ENCODE measurements around the gene POM121.
"Not testable (repeated sequence)": the region's sequence is repeated elsewhere in the genome, so short reads cannot be mapped to it uniquely, and the experiment has no call there.

POM121 gene

DNA sequence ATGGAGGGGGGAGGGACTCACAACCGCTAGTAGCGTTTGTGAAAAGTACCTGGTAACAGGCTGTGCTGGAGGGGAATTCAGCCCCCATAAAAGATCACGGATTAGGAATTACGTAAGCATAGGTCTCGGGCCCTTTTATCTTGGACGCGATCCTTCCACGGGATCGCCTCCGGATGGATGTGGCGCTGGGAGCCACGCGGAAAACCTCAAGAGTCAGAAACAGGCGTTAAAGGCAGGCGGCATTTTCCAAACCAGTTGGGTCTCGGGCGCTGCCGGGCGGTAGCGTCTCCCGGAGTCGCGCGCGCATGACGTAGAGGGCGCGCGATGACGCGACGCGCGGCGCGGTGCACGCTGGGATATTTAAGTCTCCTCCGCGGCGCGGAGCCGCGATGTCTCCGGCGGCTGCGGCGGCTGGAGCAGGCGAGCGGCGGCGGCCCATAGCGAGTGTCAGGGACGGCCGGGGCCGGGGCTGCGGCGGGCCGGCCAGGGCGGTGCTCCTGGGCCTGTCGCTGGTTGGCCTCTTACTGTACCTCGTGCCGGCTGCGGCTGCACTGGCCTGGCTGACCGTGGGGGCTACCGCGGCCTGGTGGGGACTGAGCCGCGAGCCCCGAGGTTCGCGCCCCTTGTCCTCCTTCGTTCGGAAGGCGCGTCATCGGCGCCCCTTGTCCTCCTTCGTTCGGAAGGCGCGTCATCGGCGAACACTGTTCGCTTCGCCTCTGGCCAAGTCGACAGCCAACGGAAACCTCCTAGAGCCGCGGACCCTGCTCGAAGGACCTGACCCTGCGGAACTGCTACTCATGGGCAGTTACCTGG, at the start of gene POM121:
Gene POM121 (plus strand): TSS at position 363 of the 813 bp plus-strand sequence. CDS start 27 bp downstream, at position 390.
- DNase-seq: peak; percentile 77

DNA sequence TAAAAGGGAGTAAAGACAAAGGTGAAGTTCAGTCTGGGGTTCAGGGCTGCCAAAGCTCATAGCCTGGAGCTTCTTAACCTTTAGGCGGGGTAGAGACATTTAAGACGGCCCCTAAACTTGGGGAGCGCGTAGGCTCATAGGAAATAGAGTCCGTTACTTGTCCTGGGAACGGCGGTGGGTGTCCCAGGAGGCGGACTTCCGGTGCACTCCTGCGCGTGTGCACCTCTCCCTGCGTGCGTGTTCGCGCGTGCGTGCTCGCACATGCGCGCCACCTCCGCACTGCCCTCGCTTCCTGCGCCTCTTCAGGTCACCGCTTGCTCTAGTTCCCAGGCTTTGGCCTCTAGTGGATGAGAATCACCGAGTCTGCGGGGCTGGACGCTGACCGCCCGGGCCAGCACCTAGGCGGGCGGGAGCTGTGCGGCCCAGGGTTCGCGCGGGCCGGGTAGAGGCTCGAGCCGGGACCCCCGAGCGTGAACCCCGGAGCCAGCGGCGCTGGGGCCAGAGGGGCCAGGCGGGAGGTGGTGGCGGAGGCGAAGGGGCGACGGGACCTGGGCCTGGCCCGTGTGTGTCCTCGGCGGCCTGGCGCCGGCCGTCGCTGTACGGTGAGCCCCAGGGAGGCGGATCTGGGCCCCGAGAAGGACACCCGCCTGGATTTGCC, 45.7 kb upstream of the POM121 start:
- peak; percentile 72 for DNase-seq

DNA sequence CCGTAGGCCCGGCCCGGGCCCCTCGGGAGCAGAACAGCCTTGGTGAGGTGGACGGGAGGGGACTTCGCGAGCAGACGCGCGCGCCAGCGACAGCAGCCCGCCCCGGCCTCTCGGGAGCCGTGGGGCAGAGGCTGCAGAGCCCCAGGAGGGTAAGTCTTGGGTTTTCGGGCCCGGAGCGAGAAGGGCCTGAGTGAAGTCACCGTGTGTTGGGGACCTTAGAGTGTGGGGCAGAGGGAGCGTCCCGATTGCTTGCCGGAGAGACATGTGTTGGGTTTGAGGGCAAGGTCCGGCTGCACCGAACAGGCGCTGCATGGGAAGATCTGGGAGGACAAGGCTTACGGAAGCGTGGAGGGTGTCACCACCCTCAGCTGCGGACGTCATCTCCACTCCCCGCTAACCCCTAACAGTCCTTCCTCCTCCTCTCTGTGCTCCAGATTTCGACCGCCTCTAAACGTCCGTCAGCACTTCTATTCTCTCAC, 45.1 kb upstream of the POM121 start:
- not testable (repeated sequence) for DNase-seq

DNA sequence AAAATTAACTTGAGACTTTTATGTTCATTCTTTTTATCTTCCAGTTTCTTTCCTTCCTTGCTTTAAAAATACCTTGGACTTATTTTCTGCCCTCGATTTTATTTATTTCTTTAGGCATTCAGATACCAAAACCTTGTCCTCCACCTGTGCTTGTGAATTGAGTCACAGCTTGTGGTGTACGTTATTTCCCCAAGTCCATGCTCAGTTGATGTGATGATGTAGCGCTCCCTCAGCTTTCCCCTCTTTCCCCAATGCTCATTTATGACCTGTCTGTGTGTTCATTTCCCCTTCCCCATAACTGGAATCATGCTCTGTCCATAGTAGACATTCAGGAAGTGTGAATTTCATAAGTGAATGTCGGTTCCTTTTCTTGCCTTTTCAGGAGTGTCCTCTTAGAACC, 33.1 kb upstream of the POM121 start:
- DNase-seq: not testable (repeated sequence)

GRCh38 chr7:72904740-72905139, 20.2 kb upstream of the POM121 start:
- not testable (repeated sequence) for DNase-seq

GRCh38 chr7:72908422-72908821, 16.5 kb upstream of the POM121 start:
- DNase-seq: not testable (repeated sequence)

DNA sequence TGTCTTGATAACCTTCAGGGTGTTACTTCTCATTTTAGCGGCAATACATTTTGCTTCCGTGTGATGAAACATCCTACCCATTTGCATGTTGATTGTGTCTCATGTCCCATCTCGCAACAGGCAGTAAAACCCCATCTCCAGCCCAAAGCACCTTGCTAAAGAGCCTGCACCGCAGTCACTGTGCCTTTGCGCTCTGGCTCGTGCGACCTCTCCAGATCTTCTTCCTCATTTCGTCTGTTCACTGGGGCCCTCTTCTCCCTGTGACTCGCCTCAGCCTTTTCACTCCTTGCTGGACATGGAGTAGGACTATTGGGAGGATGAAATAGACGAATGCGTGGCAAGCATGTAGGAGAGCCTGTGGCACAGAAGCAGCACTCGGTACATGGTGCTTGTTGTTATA, 13.5 kb upstream of the POM121 start:
- not testable (repeated sequence) for DNase-seq

DNA sequence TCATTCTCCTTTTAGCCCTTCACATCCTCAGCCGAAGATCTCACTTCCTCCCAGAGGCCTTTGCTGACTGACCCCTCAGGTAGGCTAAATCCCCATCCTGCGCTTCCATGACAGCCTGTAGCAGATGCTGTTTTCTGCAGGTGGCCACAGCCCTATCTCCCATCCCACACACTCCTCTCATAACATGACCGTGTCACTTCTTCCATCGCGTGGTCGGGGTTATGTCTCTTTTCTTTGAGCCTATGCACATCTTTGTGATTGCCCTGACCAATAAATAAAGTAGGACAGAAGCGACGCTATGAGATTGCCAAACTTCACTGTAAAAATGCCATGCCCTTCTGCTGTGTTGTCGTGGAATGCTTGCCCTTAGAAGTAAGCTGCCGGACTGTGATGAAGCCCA, 11.1 kb upstream of the POM121 start:
- DNase-seq: not testable (repeated sequence)

DNA sequence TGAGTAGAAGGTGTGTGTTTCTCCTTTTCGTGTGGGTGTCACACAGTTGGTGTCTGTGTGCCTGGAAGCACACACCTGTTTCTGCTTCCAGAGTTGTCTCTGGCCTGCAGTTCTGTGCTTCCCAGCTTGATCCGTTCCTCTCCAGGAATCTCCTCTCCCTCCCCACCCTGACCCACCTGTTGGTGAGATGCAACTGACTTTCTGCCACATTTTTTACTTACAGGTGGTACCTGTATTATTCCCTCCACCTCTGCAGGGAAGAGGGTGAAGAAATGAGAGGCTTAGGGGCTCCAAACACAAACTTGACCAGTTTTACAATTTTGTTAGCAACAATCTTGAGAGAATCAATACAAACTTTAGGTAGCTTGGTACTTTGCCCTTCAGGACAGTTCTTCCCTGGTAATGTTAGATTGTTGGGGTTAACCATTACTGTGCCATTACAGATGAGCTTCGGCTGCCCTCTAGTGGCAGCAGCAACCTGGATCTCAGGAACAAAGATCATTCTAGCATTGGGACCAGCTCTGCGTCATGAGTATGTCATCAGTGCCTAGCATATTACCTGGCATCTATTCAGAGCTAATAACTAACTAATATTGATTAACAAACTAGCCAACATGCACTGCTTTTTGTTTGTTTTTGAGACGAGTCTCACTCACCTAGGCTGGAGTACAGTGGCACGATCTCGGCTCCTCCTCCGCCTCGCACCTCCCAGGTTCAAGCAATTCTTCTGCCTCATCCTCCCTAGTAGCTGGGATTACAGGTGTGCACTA, 10.0 kb upstream of the POM121 start:
- DNase-seq: peak; percentile 65

DNA sequence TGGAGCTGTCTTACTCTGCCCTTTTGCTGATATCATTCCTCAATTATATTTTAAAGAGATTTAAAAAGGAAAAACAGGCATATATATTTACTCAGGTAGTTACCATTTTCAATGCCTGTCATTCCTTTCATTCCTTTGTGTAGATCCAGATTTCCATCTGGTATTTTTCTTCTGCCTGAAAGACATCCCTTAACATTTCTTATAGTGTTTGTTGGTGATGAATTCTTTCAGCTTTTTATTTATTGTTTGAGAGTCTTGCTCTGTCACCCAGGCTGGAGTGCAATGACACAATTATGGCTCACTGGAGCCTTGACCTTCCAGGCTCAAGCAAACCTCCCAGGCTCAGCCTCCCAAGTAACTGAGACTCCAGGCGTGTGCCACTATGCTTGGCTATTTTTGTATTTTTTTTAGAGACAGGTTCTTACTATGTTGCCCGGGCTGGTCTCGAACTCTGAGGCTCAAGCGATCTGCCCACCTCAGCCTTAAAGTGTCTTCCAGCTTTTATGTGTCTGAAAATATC, 5.6 kb upstream of the POM121 start:
- DNase-seq: no peak

DNA sequence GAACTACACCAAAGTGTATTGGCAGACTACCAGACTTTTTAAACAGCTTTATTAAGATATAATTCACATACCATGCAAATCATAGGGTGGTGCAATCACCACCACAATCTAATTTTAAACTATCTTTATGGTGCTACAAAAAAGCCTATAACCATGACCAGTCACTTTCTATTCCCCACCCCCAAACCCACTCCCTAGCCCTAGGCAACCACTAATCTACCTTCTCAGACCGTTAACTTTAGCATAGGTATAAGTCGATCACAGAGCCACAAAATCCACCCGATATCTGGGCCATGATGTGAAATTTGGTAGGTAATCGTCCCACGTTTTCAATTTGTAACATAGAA, 536 bp upstream of the POM121 start:
- no peak for DNase-seq

DNA sequence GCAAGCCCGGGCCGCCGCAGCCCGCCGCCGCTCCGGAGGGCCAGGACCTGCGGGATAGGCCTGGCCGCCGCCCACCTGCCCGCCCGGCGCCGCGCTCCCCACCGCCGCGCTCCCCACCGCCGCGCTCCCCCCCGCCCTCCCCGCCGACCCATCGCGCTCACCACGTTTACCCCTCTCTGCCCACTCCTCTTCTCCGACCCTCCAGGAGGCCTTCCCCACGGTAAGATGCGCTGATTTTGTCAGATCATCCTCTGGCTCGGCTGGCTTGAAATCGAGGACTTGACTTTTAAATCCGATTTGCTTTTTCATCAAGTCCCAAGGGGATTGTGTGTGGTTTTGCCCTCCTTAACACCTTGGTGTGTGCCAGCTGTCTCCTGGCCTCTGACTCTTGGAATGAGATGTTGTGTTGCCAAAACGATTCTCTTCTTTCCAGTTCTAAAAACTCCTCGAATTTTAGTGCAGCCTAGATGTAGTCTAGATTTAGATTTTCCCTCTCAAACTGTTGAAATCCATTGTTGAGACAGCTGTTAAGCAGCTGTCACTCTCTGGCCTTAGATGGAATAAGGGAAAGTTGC, 738 bp downstream of the POM121 start:
- DNase-seq: no peak

DNA sequence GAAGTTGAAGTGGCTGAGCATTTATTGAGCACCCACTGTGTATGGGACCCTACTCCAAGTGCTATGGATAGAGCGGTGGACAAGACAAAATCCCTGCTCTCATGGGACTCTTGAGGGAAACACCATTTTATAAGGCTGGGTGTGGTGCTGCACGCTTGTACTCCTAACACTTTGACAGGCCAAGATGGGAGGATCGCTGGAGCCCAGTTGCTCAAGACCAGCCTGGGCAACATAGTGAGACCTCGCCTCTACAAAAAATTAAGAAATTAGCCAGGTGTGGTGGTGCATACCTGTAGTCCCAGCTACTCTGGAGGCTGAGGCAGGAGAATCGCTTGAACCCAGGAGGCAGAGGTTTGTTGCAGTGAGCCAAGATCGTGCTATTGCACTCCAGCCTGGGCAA, 2.9 kb downstream of the POM121 start:
- not testable (repeated sequence) for DNase-seq

- not testable (repeated sequence) for DNase-seq
Observed at GRCh38 chr7:72928216-72928615, 3.3 kb downstream of the POM121 start.

- DNase-seq: not testable (repeated sequence)
Observed at GRCh38 chr7:72942022-72942705, 17.3 kb downstream of the POM121 start.

DNA sequence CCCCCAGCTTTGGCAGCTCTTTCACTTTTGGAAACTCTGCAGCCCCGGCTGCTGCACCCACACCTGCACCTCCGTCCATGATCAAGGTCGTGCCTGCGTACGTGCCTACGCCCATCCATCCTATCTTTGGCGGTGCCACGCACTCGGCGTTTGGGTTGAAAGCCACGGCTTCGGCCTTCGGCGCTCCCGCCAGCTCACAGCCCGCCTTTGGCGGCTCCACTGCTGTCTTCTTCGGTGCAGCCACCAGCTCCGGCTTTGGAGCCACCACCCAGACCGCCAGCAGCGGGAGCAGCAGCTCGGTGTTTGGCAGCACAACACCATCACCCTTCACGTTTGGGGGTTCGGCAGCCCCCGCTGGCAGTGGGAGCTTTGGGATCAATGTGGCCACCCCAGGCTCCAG, 18.1 kb downstream of the POM121 start:
- not testable (repeated sequence) for DNase-seq

- DNase-seq: not testable (repeated sequence)
Observed at GRCh38 chr7:72944937-72945336, 20.0 kb downstream of the POM121 start.

GRCh38 chr7:72945597-72945996, 20.7 kb downstream of the POM121 start:
- not testable (repeated sequence) for DNase-seq

GRCh38 chr7:72946130-72946745, 21.3 kb downstream of the POM121 start:
- DNase-seq: not testable (repeated sequence)

DNA sequence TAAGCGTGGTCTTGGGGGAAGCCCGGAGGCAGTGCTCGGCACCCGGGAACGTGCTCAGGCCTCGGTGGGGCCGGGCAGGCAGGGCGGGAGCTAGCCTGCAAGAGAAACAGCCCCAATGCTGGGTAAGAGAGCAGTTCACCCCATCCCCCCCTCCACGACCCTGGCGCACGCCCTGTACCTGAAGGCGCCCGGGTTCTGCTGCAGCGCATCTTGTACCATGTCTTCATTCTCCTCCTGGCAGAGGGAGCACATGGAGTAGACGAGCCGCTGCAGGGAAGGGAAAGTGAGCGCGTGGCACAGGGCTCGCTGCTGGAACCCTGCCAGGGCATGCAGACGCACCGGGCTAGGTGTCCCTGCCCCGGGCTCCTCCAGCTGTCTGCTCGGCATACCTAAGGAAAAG, 23.8 kb downstream of the POM121 start:
- not testable (repeated sequence) for DNase-seq

DNA sequence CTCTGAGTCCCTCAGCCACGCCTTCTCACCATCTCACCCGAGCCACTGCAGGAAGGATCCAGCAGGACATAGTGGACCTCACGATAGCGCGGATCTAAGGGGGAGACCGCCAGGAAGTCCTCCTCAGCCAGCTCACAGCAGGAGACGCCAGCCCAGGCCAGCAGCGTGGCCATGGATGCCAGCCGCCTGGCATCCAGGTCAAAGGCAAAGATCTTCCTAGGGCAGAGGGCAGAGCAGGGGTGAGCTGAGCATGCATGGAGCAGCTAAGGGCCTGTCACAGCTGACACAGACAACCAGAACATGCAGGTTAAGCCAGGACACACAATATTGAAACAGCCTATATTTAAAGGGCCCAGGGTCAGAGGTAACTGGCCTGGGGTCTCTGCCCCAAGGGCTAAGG, 24.4 kb downstream of the POM121 start:
- not testable (repeated sequence) for DNase-seq

- DNase-seq: peak; percentile 30
Observed at GRCh38 chr7:72949686-72950085, 24.8 kb downstream of the POM121 start.
